Activated B cell treated with CpG ODN at 0.5 μM for 24 hours (primary cell): ENCODE results near the gene B4GAT1. TPM values are rescaled to one million over a fixed set of nuclear protein-coding genes. Genes with fewer than 3 reads are reported as not detected.

Source experiments
- ATAC-seq: fragments of 200-7000 bp; cut with Tn5 transposase; one replicate; pipeline ENCODE4 v1.10.0; 2021; ENCODE audit warnings: low read depth, mild to moderate bottlenecking, moderate library complexity
- CTCF ChIA-PET: fragments of 350-600 bp; sonication (Branson Sonifier 250); formaldehyde crosslinking; loops from one replicate; lab custom pipeline; 2021; ENCODE audit warnings: antibody characterized with exemption; lab: Charles Lee
- POLR2A ChIA-PET: fragments of 350-600 bp; sonication (Branson Sonifier 250); formaldehyde crosslinking; loops from one replicate; lab custom pipeline; 2021; ENCODE audit warnings: antibody characterized with exemption; lab: Charles Lee
- DNase-seq: peaks from one replicate; pipeline ENCODE4 v3.0.0; 2022
- H3K27ac Mint-ChIP-seq: one replicate; pipeline ENCODE4 v1.8.0; 2020; ENCODE audit warnings: mixed read lengths
- H3K27me3 Mint-ChIP-seq: one replicate; pipeline ENCODE4 v1.8.0; 2021; ENCODE audit warnings: mixed read lengths
- H3K36me3 Mint-ChIP-seq: one replicate; pipeline ENCODE4 v1.8.0; 2021; ENCODE audit warnings: low read depth, mixed read lengths
- H3K4me1 Mint-ChIP-seq: one replicate; pipeline ENCODE4 v1.8.0; 2021; ENCODE audit warnings: mixed read lengths
- H3K4me3 Mint-ChIP-seq: one replicate; pipeline ENCODE4 v1.8.0; 2020; ENCODE audit warnings: mild to moderate bottlenecking, mixed read lengths
- H3K9me3 Mint-ChIP-seq: one replicate; pipeline ENCODE4 v1.8.0; 2020; ENCODE audit warnings: mixed read lengths
- CTCF ChIP-seq: fragments of 200-600 bp; IDR thresholded peaks from one replicate; pipeline ENCODE4 v1.8.0; 2022; ENCODE audit warnings: antibody characterized with exemption, mild to moderate bottlenecking
- intact Hi-C: fragments of 100-400 bp; cut with micrococcal nuclease; formaldehyde crosslinking; loops from one replicate; pipeline ENCODE4 v1.15.1; 2024
- total RNA-seq: library from RNA; stranded (reverse); gene quantifications from 2 replicates; pipeline ENCODE4 v1.2.3, GENCODE V29; 2022

The B4GAT1 gene
- total RNA-seq, 1 donor from 2014 or later: 1.9 TPM

- H3K36me3 Mint-ChIP-seq: peaks cover 4% of the 10 kb centered on the region
- intact Hi-C loops: no loop called here
- peaks cover 8% of the 10 kb centered on the region for H3K4me1 Mint-ChIP-seq
- TF ChIP-seq CTCF: no peak
- H3K4me3 Mint-ChIP-seq: no peak overlapping the region
- no peaks in the 10 kb centered on the region for H3K9me3 Mint-ChIP-seq
- ChIA-PET CTCF (no interaction called here), POLR2A (interaction anchor here (0.6 kb wide), 1 partner anchor 31 kb away, joined by 3 read pairs; no protein-coding TSS in a partner anchor)
- no peak for ATAC-seq
- H3K27me3 Mint-ChIP-seq: no peaks in the 10 kb centered on the region
- DNase-seq: no peak
- H3K27ac Mint-ChIP-seq: no peak overlapping the region
Observed at GRCh38 chr11:66366844-66367477, 19.5 kb upstream of the B4GAT1 start.

GRCh38 chr11:66365711-66366619, 18.5 kb upstream of the B4GAT1 start:
- TF ChIP-seq CTCF: no peak
- Mint-ChIP-seq H3K4me3 (no peak overlapping the region), H3K27ac (no peak overlapping the region), H3K36me3 (peaks cover 4% of the 10 kb centered on the region), H3K27me3 (no peaks in the 10 kb centered on the region), H3K9me3 (no peaks in the 10 kb centered on the region), H3K4me1 (peaks cover 8% of the 10 kb centered on the region)
- no peak for ATAC-seq
- CTCF ChIA-PET: no interaction called here
- intact Hi-C loops: no loop called here
- DNase-seq: no peak
- POLR2A ChIA-PET: interaction anchor here (0.6 kb wide), 2 partner anchors 12 to 30 kb away, joined by 3 to 7 read pairs; no protein-coding TSS in a partner anchor

GRCh38 chr11:66365166-66365565, 17.7 kb upstream of the B4GAT1 start:
- Mint-ChIP-seq H3K9me3 (no peaks in the 10 kb centered on the region), H3K27ac (no peak overlapping the region), H3K4me1 (peaks cover 4% of the 10 kb centered on the region), H3K4me3 (no peak overlapping the region), H3K27me3 (no peaks in the 10 kb centered on the region), H3K36me3 (peaks cover 4% of the 10 kb centered on the region)
- ATAC-seq: no peak
- ChIA-PET POLR2A (interaction anchor here (0.6 kb wide), 1 partner anchor 11 kb away, joined by 7 read pairs; no protein-coding TSS in a partner anchor), CTCF (no interaction called here)
- no peak for TF ChIP-seq CTCF
- intact Hi-C loops: no loop called here
- DNase-seq: no peak

GRCh38 chr11:66363805-66364535, 16.5 kb upstream of the B4GAT1 start:
- DNase-seq: peak; percentile 45
- POLR2A ChIA-PET: interaction anchor here (0.6 to 2.1 kb wide), 3 partner anchors 8 to 22 kb away, joined by 3 to 8 read pairs (median 4); partner anchors contain the start of gene SLC29A2
- no peaks in the 10 kb centered on the region for H3K9me3 Mint-ChIP-seq
- ATAC-seq: peak; percentile 64
- no peak for TF ChIP-seq CTCF
- H3K27me3 Mint-ChIP-seq: no peaks in the 10 kb centered on the region
- intact Hi-C loops: no loop called here
- no peak overlapping the region for H3K4me3 Mint-ChIP-seq
- H3K4me1 Mint-ChIP-seq: no peaks in the 10 kb centered on the region
- H3K27ac Mint-ChIP-seq: no peak overlapping the region
- peaks cover 1% of the 10 kb centered on the region for H3K36me3 Mint-ChIP-seq
- CTCF ChIA-PET: interaction anchor here (0.6 to 2.2 kb wide), 4 partner anchors 22 to 285 kb away, joined by 3 to 10 read pairs (median 4); no protein-coding TSS in a partner anchor
